Breast epithelium (tissue), 4 donors: ENCODE results near the gene EPHA5. TPM values are rescaled to one million over a fixed set of nuclear protein-coding genes. Genes with fewer than 3 reads are reported as not detected.

ENCODE experiments used
- DNase-seq, 2 donors: peaks; one replicate each; pipeline ENCODE4 v3.0.0-alpha.2; 2019; ENCODE audit warnings: low spot score in 2 of 2
- H3K27ac ChIP-seq, 2 donors: fragments of 200-600 bp; sonication (generic) in 1 of 2; one replicate each; pipeline ENCODE4 v1.5.1; 2016 to 2019; ENCODE audit warnings: mild to moderate bottlenecking in 1 of 2
- H3K27me3 ChIP-seq, 2 donors: fragments of 200-600 bp; sonication (generic) in 1 of 2; one replicate each; pipeline versions ENCODE4 v1.5.1 to v1.6.0; 2017 to 2019; ENCODE audit warnings: control low read depth in 1 of 2, mild to moderate bottlenecking in 1 of 2
- H3K36me3 ChIP-seq: fragments of 200-600 bp; one replicate; pipeline ENCODE4 v1.5.1; 2019
- H3K4me1 ChIP-seq, 2 donors: fragments of 200-600 bp; sonication (generic); one replicate each; pipeline ENCODE4 v1.5.1; 2016 to 2019; ENCODE audit warnings: control low read depth in 1 of 2
- H3K4me3 ChIP-seq, 3 donors: fragments of 200-600 bp; sonication (generic); 1 replicate in 2 of 3; 2 replicates in 1 of 3; pipeline ENCODE4 v1.5.1; 2016 to 2019; ENCODE audit warnings: mild to moderate bottlenecking in 3 of 3, moderate library complexity in 2 of 3
- H3K9me3 ChIP-seq, 2 donors: fragments of 200-600 bp; sonication (generic) in 1 of 2; one replicate each; pipeline ENCODE4 v1.5.1; 2016 to 2019; ENCODE audit warnings: control low read depth in 1 of 2
- CTCF ChIP-seq, 3 donors: fragments of 450-650 bp; IDR thresholded peaks; one replicate each; pipeline ENCODE4 v1.5.1; 2016 to 2017; ENCODE audit warnings: antibody characterized with exemption in 3 of 3, mild to moderate bottlenecking in 3 of 3, moderate library complexity in 3 of 3
- POLR2A ChIP-seq: fragments of 450-650 bp; IDR thresholded peaks from one replicate; pipeline ENCODE4 v1.6.1; 2016; ENCODE audit warnings: antibody characterized with exemption, mild to moderate bottlenecking, moderate library complexity
- POLR2AphosphoS5 ChIP-seq, 3 donors: sonication (generic); formaldehyde crosslinking; IDR thresholded peaks; one replicate each; pipeline ENCODE4 v1.6.1; 2017; ENCODE audit warnings: antibody characterized with exemption in 3 of 3
- intact Hi-C: fragments of 100-400 bp; cut with DNase I; formaldehyde crosslinking; loops from one replicate; pipeline ENCODE4 v1.15.1; 2023; ENCODE audit warnings: low total_unique reads
- total RNA-seq, 3 donors: library from RNA; depleted of rRNA; stranded (reverse); fragments of >200 nt; gene quantifications; one replicate each; pipeline ENCODE4 v1.1.0, GENCODE V29; 2016

The EPHA5 gene
- total RNA-seq, 3 donors from 2014 or later: 0.16 to 0.29 TPM; not detected in 1

GRCh38 chr4:65645185-65645584 is 25.1 kb downstream of the EPHA5 start:
- no peak for TF ChIP-seq CTCF (IDR thresholded peaks at IDR 0.05)
- no peak for TF ChIP-seq POLR2AphosphoS5 (IDR thresholded peaks at IDR 0.05)
- TF ChIP-seq POLR2A: no peak
- Histone ChIP-seq H3K27ac (no peak overlapping the region), H3K27me3 (no peaks in the 10 kb centered on the region), H3K4me1 (no peaks in the 10 kb centered on the region), H3K36me3 (no peaks in the 10 kb centered on the region), H3K4me3 (no peak overlapping the region), H3K9me3 (no peaks in the 10 kb centered on the region)
- intact Hi-C loops: no loop called here
- DNase-seq: no peak

- DNase-seq: no peak
- no peak for TF ChIP-seq POLR2A
- no peak for TF ChIP-seq CTCF (IDR thresholded peaks at IDR 0.05)
- TF ChIP-seq POLR2AphosphoS5 (IDR thresholded peaks at IDR 0.05): no peak
- no peaks in the 10 kb centered on the region for H3K36me3 ChIP-seq
- no peak overlapping the region for H3K27ac ChIP-seq
- intact Hi-C loops: no loop called here
- H3K9me3 ChIP-seq: no peaks in the 10 kb centered on the region
- no peak overlapping the region for H3K4me3 ChIP-seq
- no peaks in the 10 kb centered on the region for H3K27me3 ChIP-seq
- no peaks in the 10 kb centered on the region for H3K4me1 ChIP-seq
Measured at GRCh38 chr4:65635051-65635821, 35.1 kb downstream of the EPHA5 start.

GRCh38 chr4:65624651-65625050 is 45.6 kb downstream of the EPHA5 start:
- intact Hi-C loops: loop anchor here (10.0 kb wide), 1 partner anchor 490 kb away; no protein-coding TSS in a partner anchor
- H3K4me3 ChIP-seq: no peak overlapping the region
- no peak for TF ChIP-seq POLR2AphosphoS5 (IDR thresholded peaks at IDR 0.05)
- no peak for TF ChIP-seq CTCF (IDR thresholded peaks at IDR 0.05)
- TF ChIP-seq POLR2A: no peak
- H3K9me3 ChIP-seq: no peaks in the 10 kb centered on the region
- no peaks in the 10 kb centered on the region for H3K27me3 ChIP-seq
- no peak overlapping the region for H3K27ac ChIP-seq
- no peaks in the 10 kb centered on the region for H3K4me1 ChIP-seq
- H3K36me3 ChIP-seq: no peaks in the 10 kb centered on the region
- DNase-seq: no peak

- intact Hi-C loops: loop anchor here (10.0 kb wide), 1 partner anchor 491 kb away; no protein-coding TSS in a partner anchor
- DNase-seq: no peak
- Histone ChIP-seq H3K27me3 (no peaks in the 10 kb centered on the region), H3K4me3 (no peak overlapping the region), H3K4me1 (no peaks in the 10 kb centered on the region), H3K9me3 (no peaks in the 10 kb centered on the region), H3K27ac (no peak overlapping the region), H3K36me3 (no peaks in the 10 kb centered on the region)
- no peak for TF ChIP-seq POLR2A
- TF ChIP-seq CTCF (IDR thresholded peaks at IDR 0.05): no peak
- TF ChIP-seq POLR2AphosphoS5 (IDR thresholded peaks at IDR 0.05): no peak
Measured at GRCh38 chr4:65623506-65623905, 46.8 kb downstream of the EPHA5 start.

GRCh38 chr4:65617416-65617815 is 52.9 kb downstream of the EPHA5 start:
- TF ChIP-seq POLR2AphosphoS5 (IDR thresholded peaks at IDR 0.05) (no peak), CTCF (IDR thresholded peaks at IDR 0.05) (no peak)
- no peaks in the 10 kb centered on the region for H3K27me3 ChIP-seq
- no peak overlapping the region for H3K4me3 ChIP-seq
- H3K9me3 ChIP-seq: no peaks in the 10 kb centered on the region
- no peaks in the 10 kb centered on the region for H3K4me1 ChIP-seq
- no peaks in the 10 kb centered on the region for H3K36me3 ChIP-seq
- DNase-seq: no peak
- intact Hi-C loops: no loop called here
- no peak overlapping the region for H3K27ac ChIP-seq
